ENCODE data around the gene CASKIN1. TPM values are rescaled to one million over a fixed set of nuclear protein-coding genes. Genes with fewer than 3 reads are reported as not detected.
"Not testable (repeated sequence)": the region's sequence is repeated elsewhere in the genome, so short reads cannot be mapped to it uniquely, and the experiment has no call there.

Gene CASKIN1
- total RNA-seq, 1 donor from 2014 or later, result 1.6 TPM

GRCh38 chr16:2204416-2205103 is 8.2 kb upstream of the CASKIN1 start:
- no peak overlapping the region for H3K9ac ChIP-seq

DNA sequence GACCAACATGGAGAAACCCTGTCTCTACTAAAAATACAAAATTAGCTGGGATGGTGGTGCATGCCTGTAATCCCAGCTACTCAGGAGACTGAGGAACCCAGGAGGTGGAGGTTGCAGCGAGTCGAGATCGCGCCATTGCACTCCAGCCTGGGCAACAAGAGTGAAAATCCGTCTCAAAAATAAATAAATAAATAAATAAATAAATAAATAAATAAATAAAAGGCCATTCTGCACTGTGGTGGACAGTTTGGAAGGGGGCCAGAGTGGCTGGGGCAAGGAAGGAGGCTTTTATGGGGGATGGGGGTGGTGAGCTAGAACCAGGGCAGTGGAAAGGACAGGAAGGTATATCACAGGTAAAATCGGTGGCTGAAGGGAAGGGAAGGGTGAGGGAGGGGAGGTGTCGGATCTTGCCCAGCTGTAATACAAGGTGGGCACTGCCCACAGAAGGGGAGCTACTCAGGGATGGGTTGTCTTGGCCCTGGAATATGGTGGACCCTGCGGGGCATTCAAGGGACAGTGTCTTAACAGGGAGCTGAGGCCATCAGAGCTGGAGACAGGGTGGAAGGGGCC is 6.8 kb upstream of the CASKIN1 start:
- not testable (repeated sequence) for H4K20me1 ChIP-seq (ENCODE audit: low read depth); H2AFZ ChIP-seq (replicated peaks); H3K27ac Mint-ChIP-seq; H3K4me3 ChIP-seq; H3K9me3 Mint-ChIP-seq; H3K9me3 ChIP-seq (ENCODE audit: low read depth); H3K4me2 ChIP-seq; H3K36me3 ChIP-seq; H3K27ac ChIP-seq; H3K36me3 Mint-ChIP-seq; H3K4me1 ChIP-seq; DNase-seq (ENCODE audit: low spot score); H3K9ac ChIP-seq
- Mint-ChIP-seq H3K4me3 (peak overlapping the region; percentile 76), H3K27me3 (ENCODE audit: insufficient read depth, low read depth) (peaks cover 17% of the 10 kb centered on the region), H3K4me1 (peaks cover 14% of the 10 kb centered on the region)
- Histone ChIP-seq H3F3A (ENCODE audit: low read depth) (peaks cover 17% of the 10 kb centered on the region), H3K79me2 (ENCODE audit: low read depth) (peaks cover 17% of the 10 kb centered on the region), H3K27me3 (peaks cover 29% of the 10 kb centered on the region)

More at GRCh38 chr16:2204416-2205103, 8.2 kb upstream of the CASKIN1 start:
- Histone ChIP-seq H3K27me3 (peaks cover 15% of the 10 kb centered on the region), H2AFZ (replicated peaks) (peak overlapping the region; percentile 71), H3K36me3 (no peaks in the 10 kb centered on the region), H4K20me1 (ENCODE audit: low read depth) (peaks cover 3% of the 10 kb centered on the region), H3K27ac (no peak overlapping the region), H3K9me3 (ENCODE audit: low read depth) (no peaks in the 10 kb centered on the region), H3K4me2 (peak overlapping the region; percentile 94), H3K79me2 (ENCODE audit: low read depth) (peaks cover 17% of the 10 kb centered on the region), H3F3A (ENCODE audit: low read depth) (peaks cover 9% of the 10 kb centered on the region), H3K4me3 (peak overlapping the region; percentile 93), H3K4me1 (peaks cover 6% of the 10 kb centered on the region)
- Mint-ChIP-seq H3K27ac (peak overlapping the region; percentile 65), H3K27me3 (ENCODE audit: insufficient read depth, low read depth) (peaks cover 12% of the 10 kb centered on the region), H3K9me3 (no peaks in the 10 kb centered on the region), H3K36me3 (peaks cover 8% of the 10 kb centered on the region), H3K4me1 (peaks cover 14% of the 10 kb centered on the region), H3K4me3 (peak overlapping the region; percentile 82)
- no peak for DNase-seq (ENCODE audit: low spot score)
- TF ChIP-seq EZH2phosphoT487 (IDR thresholded peaks at IDR 0.05), result no peak
- no peak for TF ChIP-seq EZH2 (IDR thresholded peaks at IDR 0.05)
- TF ChIP-seq CTCF (IDR thresholded peaks at IDR 0.05), result no peak

DNA sequence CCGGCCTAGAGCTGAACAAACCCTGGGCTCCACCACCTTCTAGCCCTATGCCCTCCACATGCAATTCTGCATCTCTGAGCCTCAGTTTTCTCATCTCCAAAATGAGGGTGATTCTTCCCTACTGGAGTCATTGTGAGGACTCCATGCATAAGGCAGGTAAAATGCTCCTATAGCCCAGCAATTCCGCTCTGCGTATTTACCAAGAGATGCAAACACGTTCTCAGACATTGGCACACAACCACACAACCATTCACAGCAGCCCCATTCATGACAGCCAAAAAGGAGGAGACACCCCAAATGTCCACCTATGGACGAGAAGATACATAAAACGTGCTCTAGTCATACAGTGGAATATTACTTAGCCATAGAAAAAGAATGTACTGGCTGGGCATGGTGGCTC is 3.9 kb upstream of the CASKIN1 start:
- Histone ChIP-seq H3K79me2 (ENCODE audit: low read depth) (no peaks in the 10 kb centered on the region), H3K9me3 (ENCODE audit: low read depth) (no peaks in the 10 kb centered on the region), H3K27me3 (peaks cover 54% of the 10 kb centered on the region), H3F3A (ENCODE audit: low read depth) (peaks cover 29% of the 10 kb centered on the region), H2AFZ (replicated peaks) (no peak overlapping the region), H3K9ac (no peak overlapping the region), H3K4me2 (no peak overlapping the region), H4K20me1 (ENCODE audit: low read depth) (peaks cover 6% of the 10 kb centered on the region), H3K4me1 (peaks cover 9% of the 10 kb centered on the region), H3K36me3 (no peaks in the 10 kb centered on the region), H3K27ac (no peak overlapping the region), H3K4me3 (no peak overlapping the region)
- peaks cover 5% of the 10 kb centered on the region for H3K4me1 Mint-ChIP-seq
- H3K27me3 Mint-ChIP-seq (ENCODE audit: insufficient read depth, low read depth), result peaks cover 20% of the 10 kb centered on the region
- no peaks in the 10 kb centered on the region for H3K36me3 Mint-ChIP-seq
- no peak for TF ChIP-seq EZH2 (IDR thresholded peaks at IDR 0.05)
- TF ChIP-seq CTCF (IDR thresholded peaks at IDR 0.05), result no peak
- TF ChIP-seq EZH2phosphoT487 (IDR thresholded peaks at IDR 0.05), result no peak
- H3K4me3 Mint-ChIP-seq, result no peak overlapping the region
- no peak overlapping the region for H3K27ac Mint-ChIP-seq
- H3K9me3 Mint-ChIP-seq, result no peaks in the 10 kb centered on the region
- no peak for DNase-seq (ENCODE audit: low spot score)

DNA sequence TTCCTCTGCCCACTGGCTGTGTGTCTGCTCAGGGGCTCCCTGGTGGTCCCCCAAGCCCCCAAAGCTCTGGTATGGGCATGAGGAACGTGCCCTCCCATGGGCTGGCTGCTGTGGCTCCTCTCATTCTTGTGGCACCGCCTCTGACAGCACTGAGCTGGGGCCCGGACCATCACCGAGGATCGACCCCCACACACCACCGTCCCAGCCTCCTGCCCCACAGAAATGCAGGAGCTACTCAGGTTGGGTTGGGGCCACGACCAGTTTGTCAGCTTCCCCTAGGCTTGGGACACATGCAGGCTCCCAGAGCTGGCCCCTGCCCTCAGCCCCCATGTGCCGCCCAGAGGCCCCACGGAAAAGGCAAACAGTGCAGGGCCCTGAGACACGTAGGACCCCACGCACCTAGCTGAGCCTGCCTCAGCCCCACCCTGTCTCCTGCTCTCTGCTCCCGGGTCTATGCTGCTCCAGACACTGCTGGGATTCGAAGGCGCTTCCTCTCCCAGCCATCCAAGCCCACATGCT is 3.3 kb upstream of the CASKIN1 start:
- no peaks in the 10 kb centered on the region for H3K9me3 Mint-ChIP-seq
- TF ChIP-seq CTCF (IDR thresholded peaks at IDR 0.05) (no peak), EZH2 (IDR thresholded peaks at IDR 0.05) (no peak), EZH2phosphoT487 (IDR thresholded peaks at IDR 0.05) (no peak)

More for the DNA sequence above, 3.3 kb upstream of the CASKIN1 start:
- Mint-ChIP-seq H3K4me1 (peaks cover 9% of the 10 kb centered on the region), H3K27ac (no peak overlapping the region), H3K27me3 (ENCODE audit: insufficient read depth, low read depth) (peaks cover 22% of the 10 kb centered on the region), H3K4me3 (no peak overlapping the region), H3K36me3 (no peaks in the 10 kb centered on the region)
- no peaks in the 10 kb centered on the region for H3K9me3 ChIP-seq (ENCODE audit: low read depth)
- H3K9ac ChIP-seq, result no peak overlapping the region
- H3K4me3 ChIP-seq, result no peak overlapping the region
- peaks cover 60% of the 10 kb centered on the region for H3K27me3 ChIP-seq
- no peaks in the 10 kb centered on the region for H3K79me2 ChIP-seq (ENCODE audit: low read depth)
- no peak overlapping the region for H3K27ac ChIP-seq
- no peaks in the 10 kb centered on the region for H3K36me3 ChIP-seq
- no peak overlapping the region for H2AFZ ChIP-seq (replicated peaks)
- no peak for DNase-seq (ENCODE audit: low spot score)
- H3K4me1 ChIP-seq, result peaks cover 14% of the 10 kb centered on the region
- H3F3A ChIP-seq (ENCODE audit: low read depth), result peaks cover 27% of the 10 kb centered on the region
- H4K20me1 ChIP-seq (ENCODE audit: low read depth), result peaks cover 12% of the 10 kb centered on the region
- H3K4me2 ChIP-seq, result no peak overlapping the region

Measured in neural progenitor cell (in vitro differentiated cells).